Activated CD8-positive, alpha-beta memory T cell treated with anti-CD3 and anti-CD28 coated beads for 4 hours (primary cell): ENCODE measurements around the gene STRN3.
"Not testable (repeated sequence)": the region's sequence is repeated elsewhere in the genome, so short reads cannot be mapped to it uniquely, and the experiment has no call there.

ENCODE experiments used
- DNase-seq, 2 donors: peaks; one replicate each; pipeline ENCODE4 v3.0.0-alpha.2; 2020; ENCODE audit warnings: low read depth in 2 of 2

STRN3 gene

GRCh38 chr14:30969796-30970195 lies 56.4 kb downstream of the STRN3 start:
- DNase-seq, result not testable (repeated sequence)

- DNase-seq, result not testable (repeated sequence)
Measured at GRCh38 chr14:30967364-30968098, 58.6 kb downstream of the STRN3 start.

- DNase-seq, result no peak
Measured at GRCh38 chr14:30966415-30967363, 59.5 kb downstream of the STRN3 start.

- DNase-seq, result not testable (repeated sequence)
Measured at GRCh38 chr14:30965861-30966260, 60.3 kb downstream of the STRN3 start.

DNA sequence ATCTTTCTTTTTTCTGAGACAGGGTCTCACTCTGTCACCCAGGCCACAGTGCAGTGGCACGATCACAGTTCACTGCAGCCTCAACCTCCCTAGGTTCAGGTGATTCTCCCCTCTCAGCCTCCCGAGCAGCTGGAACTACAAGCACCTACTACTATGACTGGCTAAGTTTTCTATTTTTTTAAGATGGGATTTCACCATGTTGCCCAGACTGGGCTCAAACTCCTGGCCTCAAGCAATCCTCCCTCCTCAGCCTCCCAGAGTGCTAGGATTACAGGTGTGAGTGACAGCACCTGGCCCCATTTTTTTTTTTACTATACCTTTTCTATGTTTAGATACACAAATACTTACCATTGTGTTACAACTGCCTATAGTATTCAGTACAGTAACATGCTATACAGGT lies 63.6 kb downstream of the STRN3 start:
- DNase-seq, result not testable (repeated sequence)

- no peak for DNase-seq
Measured at GRCh38 chr14:30961330-30961729, 64.8 kb downstream of the STRN3 start.

GRCh38 chr14:30960216-30960615 lies 66.0 kb downstream of the STRN3 start:
- no peak for DNase-seq

- DNase-seq, result no peak
Measured at GRCh38 chr14:30958555-30959407, 67.4 kb downstream of the STRN3 start.

DNA sequence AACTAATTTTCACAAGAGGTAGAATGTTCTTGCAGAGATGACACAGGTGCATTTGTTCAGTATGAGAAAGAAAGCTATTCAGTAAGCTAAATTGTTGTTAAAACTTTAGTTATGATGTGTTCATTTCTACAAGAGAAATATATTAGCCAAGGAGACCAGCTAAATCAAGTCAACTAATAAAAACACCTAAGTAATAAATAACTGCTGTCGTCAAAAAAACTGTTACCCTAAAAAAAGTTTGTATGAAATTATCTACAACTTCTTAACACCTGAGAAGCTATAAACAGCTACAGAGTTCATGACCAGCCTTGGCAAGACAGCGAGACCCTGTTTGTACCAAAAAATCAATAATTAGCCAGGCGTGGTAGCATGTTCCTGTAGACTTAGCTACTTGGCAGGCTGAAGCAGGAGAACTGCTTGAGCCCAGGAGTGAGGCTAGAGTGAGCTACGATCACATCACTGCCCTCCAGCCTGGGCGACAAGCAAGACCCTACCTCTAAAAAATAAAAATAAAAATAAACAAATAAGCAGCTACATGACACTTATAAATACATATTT lies 68.3 kb downstream of the STRN3 start:
- no peak for DNase-seq

DNA sequence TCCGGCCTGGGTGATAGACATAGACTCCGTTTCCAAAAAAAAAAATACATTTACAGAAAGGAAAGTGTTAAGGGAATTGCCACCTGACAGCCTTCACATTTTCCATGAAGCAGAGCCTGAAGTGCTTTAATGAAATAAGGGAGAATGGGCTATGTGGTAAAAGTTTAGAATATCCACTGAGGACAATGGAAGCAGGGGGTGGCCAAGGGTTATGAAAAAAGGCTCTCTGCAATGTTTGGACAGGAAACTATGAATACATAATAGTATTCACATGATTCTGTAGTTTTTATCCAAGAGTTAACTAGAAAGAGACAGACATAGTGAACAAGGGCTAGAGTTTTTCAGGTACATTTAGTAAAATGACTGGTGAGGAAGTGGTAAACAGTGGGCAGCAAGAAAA lies 76.5 kb downstream of the STRN3 start:
- DNase-seq, result no peak

DNA sequence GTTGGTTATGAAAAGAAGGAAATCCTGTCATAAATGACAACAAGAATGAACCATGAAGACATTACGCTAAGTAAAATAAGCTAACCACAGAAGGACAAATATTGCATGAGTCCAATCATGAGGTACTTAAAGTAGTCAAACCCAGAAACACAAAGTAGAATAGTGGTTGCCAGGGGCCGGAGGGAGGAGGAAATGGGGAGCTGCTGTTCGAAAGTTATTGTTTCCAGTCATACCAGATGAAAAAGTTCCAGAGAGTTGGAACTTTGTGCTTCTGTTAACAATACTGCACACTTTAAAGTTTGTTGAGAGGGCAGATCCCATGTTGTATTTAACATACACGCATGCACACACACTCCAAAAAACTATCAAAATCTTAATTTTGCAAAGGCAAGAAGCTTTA lies 82.5 kb downstream of the STRN3 start:
- no peak for DNase-seq

DNA sequence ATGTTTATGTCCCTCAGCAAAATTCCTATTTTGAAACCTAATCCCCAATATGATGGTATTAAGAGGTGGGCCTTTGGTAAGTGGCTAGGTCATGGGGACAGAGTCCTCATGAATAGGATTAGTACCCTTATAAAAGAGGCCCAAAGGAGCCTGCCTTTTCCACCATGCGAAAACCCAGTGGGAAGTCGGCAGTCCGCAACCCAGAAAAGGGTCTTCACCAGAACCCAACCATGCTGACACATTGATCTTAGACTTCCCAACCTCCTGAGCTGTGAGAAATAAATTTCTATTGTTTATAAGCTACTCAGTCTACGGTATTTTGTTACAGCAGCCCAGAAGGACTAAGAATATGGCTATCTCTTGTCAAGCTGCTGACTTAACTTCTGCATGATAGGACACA lies 85.3 kb downstream of the STRN3 start:
- DNase-seq, result no peak

DNA sequence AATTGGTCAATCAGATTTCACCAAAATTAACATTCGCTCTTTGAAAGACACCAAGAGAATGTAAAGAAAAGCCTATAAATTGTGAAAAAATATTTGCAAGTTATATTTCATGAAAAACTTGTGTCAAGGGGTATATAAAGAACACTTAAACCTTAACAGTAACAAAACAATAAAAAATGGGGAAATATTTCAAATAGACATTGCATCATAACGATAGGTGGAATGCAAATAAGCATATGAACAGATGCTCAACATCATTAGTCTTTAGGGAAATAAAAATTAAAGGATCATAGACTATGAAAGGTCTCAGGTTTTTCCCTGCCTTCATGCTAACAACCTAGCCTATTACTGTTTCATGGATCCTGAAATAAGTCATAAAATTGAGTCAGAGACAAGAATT lies 87.6 kb downstream of the STRN3 start:
- no peak for DNase-seq

DNA sequence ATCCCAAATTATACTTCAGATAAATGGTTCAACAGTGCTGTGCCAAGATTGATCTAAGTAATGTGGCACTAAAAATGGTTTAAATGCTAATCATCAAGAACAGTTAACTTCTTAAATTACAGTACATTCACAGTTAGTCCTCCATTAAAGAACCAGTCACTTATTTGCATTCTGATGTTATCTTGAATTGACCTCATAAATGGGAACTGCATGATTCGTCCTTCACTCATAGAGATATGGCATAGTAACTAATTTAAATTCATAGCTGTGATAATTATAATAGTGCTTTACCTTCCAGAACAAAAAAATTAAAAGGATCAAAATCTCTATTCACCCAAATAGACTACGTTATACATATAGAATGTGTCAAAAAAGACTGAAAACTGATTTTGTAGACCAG lies 90.7 kb downstream of the STRN3 start:
- DNase-seq, result no peak

GRCh38 chr14:30933937-30934336 lies 92.2 kb downstream of the STRN3 start:
- DNase-seq, result not testable (repeated sequence)

DNA sequence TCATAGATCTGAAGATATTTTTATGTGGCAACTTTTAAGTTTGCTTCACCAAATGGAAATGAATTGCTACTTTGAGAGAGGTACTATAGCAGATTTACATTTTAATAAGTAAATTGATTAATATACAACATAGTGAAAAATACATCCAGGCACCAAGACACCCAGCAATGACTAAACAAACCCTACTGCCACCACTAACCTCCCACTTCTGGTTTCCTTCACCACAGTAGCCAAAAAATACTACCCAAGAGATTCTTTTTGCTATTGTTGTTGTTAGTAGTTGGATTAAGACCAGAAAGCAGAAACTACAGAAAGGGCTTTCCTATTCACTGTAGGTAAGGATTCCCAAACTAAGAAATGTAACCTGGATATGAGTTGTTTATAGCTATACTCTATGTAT lies 97.7 kb downstream of the STRN3 start:
- no peak for DNase-seq

GRCh38 chr14:30925254-30925653 lies 100.9 kb downstream of the STRN3 start:
- DNase-seq, result no peak

DNA sequence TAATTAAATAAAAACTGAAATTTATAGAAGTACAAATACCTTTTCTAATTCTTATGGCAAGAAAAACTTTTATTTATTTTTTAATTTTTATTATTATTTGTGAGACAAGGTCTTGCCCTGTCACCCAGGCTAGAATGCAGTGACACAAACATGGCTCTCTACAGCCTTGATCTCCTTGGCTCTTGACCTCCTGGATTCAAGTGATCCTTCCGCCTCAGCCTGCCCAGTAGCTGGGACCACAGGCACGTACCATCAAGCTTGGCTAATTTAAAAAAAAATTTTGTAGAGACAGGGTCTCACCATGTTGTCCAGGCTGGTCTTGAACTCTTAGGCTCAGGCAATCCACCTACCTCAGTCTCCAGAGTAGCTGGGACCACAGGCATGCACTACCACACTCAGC lies 104.4 kb downstream of the STRN3 start:
- no peak for DNase-seq

DNA sequence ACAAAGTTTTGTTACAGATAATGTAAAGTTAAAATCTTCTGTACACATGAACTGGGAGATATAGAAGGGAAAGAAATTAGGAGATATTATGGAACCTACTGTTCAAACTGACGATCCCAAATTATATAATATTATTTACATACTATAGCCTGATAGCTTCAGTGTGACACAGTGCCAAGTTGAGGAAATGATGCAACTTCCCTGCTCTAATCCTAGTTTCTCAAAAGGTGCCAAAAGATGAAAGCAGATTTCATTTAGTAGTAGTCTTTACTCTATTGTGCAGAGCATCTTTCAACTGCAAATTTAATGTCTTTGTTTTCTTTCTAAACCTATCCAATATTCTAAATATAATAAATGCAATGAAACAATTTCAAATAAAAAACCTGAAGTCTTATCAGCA lies 104.9 kb downstream of the STRN3 start:
- no peak for DNase-seq

DNA sequence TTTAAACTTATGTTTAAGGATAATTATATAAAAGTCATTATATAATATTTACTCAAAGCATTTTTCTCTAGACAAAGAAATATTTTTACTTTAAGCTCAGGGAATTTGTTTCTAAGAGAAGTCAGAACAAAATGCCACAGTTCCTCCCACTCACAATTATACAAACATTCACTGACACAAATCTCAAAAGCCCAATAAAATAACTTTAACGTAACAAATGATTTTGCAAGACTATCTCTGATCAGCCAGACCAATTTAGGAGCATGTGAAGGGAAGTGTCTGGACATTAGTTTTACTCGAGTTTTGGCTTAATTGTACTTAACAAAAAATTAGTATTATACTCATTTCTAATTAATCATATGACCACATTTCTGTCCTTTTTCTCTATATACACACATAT lies 110.6 kb downstream of the STRN3 start:
- DNase-seq, result no peak

DNA sequence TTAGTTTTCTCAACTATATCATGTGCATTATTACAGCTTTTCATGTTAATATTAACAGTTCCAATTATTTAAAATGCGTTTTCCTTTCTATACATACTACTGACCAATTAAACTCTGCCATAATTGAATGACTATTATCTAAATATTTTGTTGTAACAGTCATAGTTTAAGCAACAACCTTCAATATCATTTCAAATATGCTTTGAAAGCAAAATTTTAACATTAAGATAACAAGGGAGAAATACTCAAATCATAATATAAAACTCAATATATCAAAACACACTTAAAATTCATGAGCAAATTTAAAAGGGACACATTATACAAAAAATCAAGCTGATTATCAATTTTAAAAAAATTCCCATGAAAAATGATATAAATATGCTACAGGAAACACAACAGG lies 111.4 kb downstream of the STRN3 start:
- no peak for DNase-seq

DNA sequence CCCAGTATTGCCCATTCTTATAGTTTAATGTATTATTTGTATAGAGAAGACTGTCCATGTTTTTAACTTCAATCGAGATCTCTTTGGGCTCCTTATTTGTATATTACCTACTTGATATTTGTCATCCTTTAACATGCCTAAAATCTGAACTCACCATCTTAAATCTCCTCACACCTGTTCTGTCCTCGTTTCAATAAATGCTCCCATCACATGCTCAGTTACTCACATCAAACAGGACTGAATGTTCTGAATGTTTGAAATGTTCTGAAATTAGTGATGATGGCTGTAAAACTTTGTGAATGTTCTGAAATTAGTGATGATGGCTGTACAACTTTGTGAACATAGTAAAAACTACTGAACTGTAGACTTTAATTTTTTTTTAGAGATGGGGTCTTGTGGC lies 117.4 kb downstream of the STRN3 start:
- no peak for DNase-seq
